ENCODE data around the gene ASRGL1.

- TF ChIP-seq FOXK2 (IDR thresholded peaks at IDR 0.05) (no peak), FOXM1 (IDR thresholded peaks at IDR 0.05; ENCODE audit: borderline replicate concordance) (no peak), ELF4 (IDR thresholded peaks at IDR 0.05) (no peak), ZNF384 (IDR thresholded peaks at IDR 0.05) (no peak), SP1 (IDR thresholded peaks at IDR 0.05) (no peak), L3MBTL2 (conservative IDR thresholded peaks at IDR 0.05) (no peak), BHLHE40 (IDR thresholded peaks at IDR 0.05; ENCODE audit: borderline replicate concordance) (no peak), LEF1 (IDR thresholded peaks at IDR 0.05; ENCODE audit: borderline replicate concordance) (no peak), SUZ12 (IDR thresholded peaks at IDR 0.05) (no peak)
Observed at GRCh38 chr11:62324731-62325556, 12.3 kb upstream of the ASRGL1 start.
